CD14-positive monocyte (primary cell): ENCODE measurements around the gene PRRC2C. TPM values are rescaled to one million over a fixed set of nuclear protein-coding genes. Genes with fewer than 3 reads are reported as not detected.

Experiments
- DNase-seq, 3 donors: peaks; one replicate each; pipeline ENCODE4 v3.0.0-alpha.2; 2011 to 2022
- H2AFZ ChIP-seq: 2 replicates; pipeline ENCODE4 v1.6.0; 2012; ENCODE audit warnings: mild to moderate bottlenecking, low read depth, low read length, inconsistent platforms; ENCODE audit not compliant: insufficient read depth, poor library complexity, severe bottlenecking
- H3K27ac ChIP-seq, 2 donors: 1 replicate in 1 of 2; 2 replicates in 1 of 2; pipeline ENCODE4 v1.5.1; 2012 to 2013; ENCODE audit warnings: low read length in 2 of 2, control low read depth in 1 of 2, inconsistent platforms in 1 of 2, low read depth in 1 of 2, mild to moderate bottlenecking in 1 of 2
- H3K27me3 ChIP-seq, 2 donors: one replicate each; pipeline versions ENCODE4 v1.6.0 to v1.6.1; 2011 to 2013; ENCODE audit warnings: low read length in 2 of 2; ENCODE audit not compliant: control insufficient read depth in 2 of 2, insufficient read depth in 2 of 2
- H3K36me3 ChIP-seq, 2 donors: replicated peaks in 1 of 2; 1 replicate in 1 of 2; 2 replicates in 1 of 2; pipeline versions ENCODE4 v1.5.1 to v1.6.1; 2012 to 2013; ENCODE audit warnings: low read length in 2 of 2, control low read depth in 1 of 2, inconsistent platforms in 1 of 2, mild to moderate bottlenecking in 1 of 2; ENCODE audit not compliant: insufficient read depth in 2 of 2, control insufficient read depth in 1 of 2
- H3K4me1 ChIP-seq, 2 donors: 1 replicate in 1 of 2; 2 replicates in 1 of 2; pipeline versions ENCODE4 v1.5.1 to v1.6.1; 2012 to 2013; ENCODE audit warnings: low read length in 2 of 2, control low read depth in 1 of 2, inconsistent platforms in 1 of 2, mild to moderate bottlenecking in 1 of 2, moderate library complexity in 1 of 2; ENCODE audit not compliant: insufficient read depth in 2 of 2, control insufficient read depth in 1 of 2
- H3K4me2 ChIP-seq: replicated peaks from 2 replicates; pipeline ENCODE3; 2012; ENCODE audit warnings: low read length, moderate library complexity, mild to moderate bottlenecking; ENCODE audit not compliant: poor library complexity, severe bottlenecking; ENCODE audit errors: extremely low read depth
- H3K4me3 ChIP-seq, 3 experiments: fragments of 200-600 bp in 1 of 3; sonication (generic) in 1 of 3; replicated peaks in 1 of 3; 1 replicate in 2 of 3; 2 replicates in 1 of 3; pipeline ENCODE4 v1.5.1; 2011 to 2013; ENCODE audit warnings: low read length in 3 of 3, mild to moderate bottlenecking in 3 of 3, control low read depth in 2 of 3, low read depth in 2 of 3, inconsistent platforms in 1 of 3, moderate library complexity in 1 of 3
- H3K79me2 ChIP-seq: 2 replicates; pipeline ENCODE4 v1.6.0; 2012; ENCODE audit warnings: mild to moderate bottlenecking, control low read depth, inconsistent platforms, low read length, moderate library complexity; ENCODE audit not compliant: insufficient read depth
- H3K9ac ChIP-seq: 2 replicates; pipeline ENCODE4 v1.6.0; 2017; ENCODE audit warnings: low read length, mild to moderate bottlenecking; ENCODE audit not compliant: insufficient read depth, poor library complexity, severe bottlenecking
- H3K9me3 ChIP-seq, 2 donors: replicated peaks in 1 of 2; 1 replicate in 1 of 2; 2 replicates in 1 of 2; pipeline versions ENCODE4 v1.5.1 to v1.6.1; 2012 to 2013; ENCODE audit warnings: low read length in 2 of 2, control low read depth in 1 of 2; ENCODE audit not compliant: control insufficient read depth in 1 of 2, insufficient read depth in 1 of 2
- H4K20me1 ChIP-seq: 2 replicates; pipeline ENCODE4 v1.6.0; 2012; ENCODE audit warnings: mild to moderate bottlenecking, low read length, control low read depth, moderate library complexity; ENCODE audit not compliant: insufficient read depth
- H3K27ac Mint-ChIP-seq, 7 donors: one replicate each; pipeline ENCODE4 v1.8.0; 2020; ENCODE audit warnings: mild to moderate bottlenecking in 7 of 7, mixed read lengths in 7 of 7, moderate library complexity in 6 of 7, inconsistent platforms in 2 of 7
- H3K27me3 Mint-ChIP-seq, 3 donors: one replicate each; pipeline ENCODE4 v1.8.0; 2021 to 2022; ENCODE audit warnings: low read depth in 3 of 3, mild to moderate bottlenecking in 3 of 3, mixed read lengths in 3 of 3, moderate library complexity in 3 of 3, inconsistent platforms in 1 of 3
- H3K36me3 Mint-ChIP-seq, 2 donors: one replicate each; pipeline ENCODE4 v1.8.0; 2020; ENCODE audit warnings: mixed read lengths in 2 of 2, inconsistent platforms in 1 of 2, mild to moderate bottlenecking in 1 of 2
- H3K4me1 Mint-ChIP-seq: one replicate; pipeline ENCODE4 v1.8.0; 2020; ENCODE audit warnings: mild to moderate bottlenecking, mixed read lengths
- H3K4me3 Mint-ChIP-seq, 2 donors: one replicate each; pipeline ENCODE4 v1.8.0; 2020; ENCODE audit warnings: mild to moderate bottlenecking in 2 of 2, mixed read lengths in 2 of 2, moderate library complexity in 1 of 2
- H3K9me3 Mint-ChIP-seq, 7 donors: one replicate each; pipeline ENCODE4 v1.8.0; 2020 to 2022; ENCODE audit warnings: mixed read lengths in 7 of 7, mild to moderate bottlenecking in 6 of 7, moderate library complexity in 6 of 7, inconsistent platforms in 2 of 7
- WGBS: methylation state at CpG from one replicate; pipeline ENCODE4 v1.1.5; 2013; ENCODE audit warnings: missing lambda C conversion rate; ENCODE audit not compliant: insufficient coverage; 5-methylcytosine and 5-hydroxymethylcytosine counted together
- intact Hi-C, 2 donors: fragments of 100-400 bp; cut with micrococcal nuclease; formaldehyde crosslinking; loops; one replicate each; pipeline versions ENCODE4 v1.15.0 to v1.15.1; 2023
- polyA plus RNA-seq, 3 donors: library from polyadenylated mRNA; depleted of rRNA in 1 of 3; unstranded in 2 of 3; stranded (reverse) in 1 of 3; fragments of 300-500 nt in 2 of 3; fragments of >200 nt in 1 of 3; fragmentation: Illumina TruSeq in 2 of 3; gene quantifications; 1 replicate in 2 of 3; 2 replicates in 1 of 3; pipeline ENCODE4 v1.2.3, GENCODE V29; 2012 to 2021
- TF ChIP-seq, protein P1 (sequence below): fragments of 200-600 bp; IDR thresholded peaks from one replicate; pipeline ENCODE4 v1.8.0; 2022; ENCODE audit warnings: antibody characterized with exemption, mild to moderate bottlenecking

Gene PRRC2C
- polyA plus RNA-seq, 3 donors = 13.8 to 69.1 (median 15.6) TPM

GRCh38 chr1:171635661-171636060, 150.3 kb downstream of the PRRC2C start:
- WGBS = 100% methylated on average over 1 of the region's 2 CpGs
- Mint-ChIP-seq H3K27me3 (peaks cover 5 to 6% (median 5%) of the 10 kb centered on the region in 3 donors), H3K9me3 (peaks cover 0 to 3% (median 0%) of the 10 kb centered on the region in 7 donors), H3K27ac (no peak overlapping the region), H3K4me3 (no peak overlapping the region), H3K36me3 (no peaks in the 10 kb centered on the region), H3K4me1 (no peaks in the 10 kb centered on the region)
- Histone ChIP-seq H3K79me2 (no peaks in the 10 kb centered on the region), H3K27me3 (no peaks in the 10 kb centered on the region), H3K36me3 (no peaks in the 10 kb centered on the region), H3K9me3 (no peaks in the 10 kb centered on the region), H2AFZ (no peak overlapping the region), H3K9ac (no peak overlapping the region), H3K4me2 (no peak overlapping the region), H3K27ac (no peak overlapping the region), H4K20me1 (no peaks in the 10 kb centered on the region), H3K4me1 (no peaks in the 10 kb centered on the region), H3K4me3 (no peak overlapping the region)
- TF ChIP-seq, protein P1, sequence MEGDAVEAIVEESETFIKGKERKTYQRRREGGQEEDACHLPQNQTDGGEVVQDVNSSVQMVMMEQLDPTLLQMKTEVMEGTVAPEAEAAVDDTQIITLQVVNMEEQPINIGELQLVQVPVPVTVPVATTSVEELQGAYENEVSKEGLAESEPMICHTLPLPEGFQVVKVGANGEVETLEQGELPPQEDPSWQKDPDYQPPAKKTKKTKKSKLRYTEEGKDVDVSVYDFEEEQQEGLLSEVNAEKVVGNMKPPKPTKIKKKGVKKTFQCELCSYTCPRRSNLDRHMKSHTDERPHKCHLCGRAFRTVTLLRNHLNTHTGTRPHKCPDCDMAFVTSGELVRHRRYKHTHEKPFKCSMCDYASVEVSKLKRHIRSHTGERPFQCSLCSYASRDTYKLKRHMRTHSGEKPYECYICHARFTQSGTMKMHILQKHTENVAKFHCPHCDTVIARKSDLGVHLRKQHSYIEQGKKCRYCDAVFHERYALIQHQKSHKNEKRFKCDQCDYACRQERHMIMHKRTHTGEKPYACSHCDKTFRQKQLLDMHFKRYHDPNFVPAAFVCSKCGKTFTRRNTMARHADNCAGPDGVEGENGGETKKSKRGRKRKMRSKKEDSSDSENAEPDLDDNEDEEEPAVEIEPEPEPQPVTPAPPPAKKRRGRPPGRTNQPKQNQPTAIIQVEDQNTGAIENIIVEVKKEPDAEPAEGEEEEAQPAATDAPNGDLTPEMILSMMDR = no peak
- no peak for DNase-seq
- intact Hi-C loops = no loop called here

GRCh38 chr1:171636141-171636540, 150.8 kb downstream of the PRRC2C start:
- Histone ChIP-seq H3K4me1 (no peaks in the 10 kb centered on the region), H2AFZ (no peak overlapping the region), H3K27ac (no peak overlapping the region), H3K4me2 (no peak overlapping the region), H3K9ac (no peak overlapping the region), H3K4me3 (no peak overlapping the region), H3K36me3 (no peaks in the 10 kb centered on the region), H3K79me2 (no peaks in the 10 kb centered on the region), H3K27me3 (no peaks in the 10 kb centered on the region), H3K9me3 (no peaks in the 10 kb centered on the region), H4K20me1 (no peaks in the 10 kb centered on the region)
- intact Hi-C loops = no loop called here
- Mint-ChIP-seq H3K9me3 (peaks cover 0 to 3% (median 0%) of the 10 kb centered on the region in 7 donors), H3K36me3 (no peaks in the 10 kb centered on the region), H3K27me3 (peaks cover 1 to 4% (median 4%) of the 10 kb centered on the region in 3 donors), H3K4me1 (no peaks in the 10 kb centered on the region), H3K27ac (no peak overlapping the region), H3K4me3 (no peak overlapping the region)
- 93% methylated on average over 11 of the region's 11 CpGs for WGBS
- no peak for DNase-seq
- TF ChIP-seq, protein P1 = no peak
